VCaP (cell line): ENCODE measurements around the gene NRG2.

Experiments used
- H3K27ac ChIP-seq: fragments of 450-650 bp; 2 replicates; pipeline ENCODE4 v1.5.1; 2017
- TF ChIP-seq, protein P1 (sequence below): fragments of 450-650 bp; conservative IDR thresholded peaks from 2 replicates; pipeline ENCODE4 v1.5.1; 2017; ENCODE audit warnings: mild to moderate bottlenecking, moderate library complexity

The NRG2 gene

DNA sequence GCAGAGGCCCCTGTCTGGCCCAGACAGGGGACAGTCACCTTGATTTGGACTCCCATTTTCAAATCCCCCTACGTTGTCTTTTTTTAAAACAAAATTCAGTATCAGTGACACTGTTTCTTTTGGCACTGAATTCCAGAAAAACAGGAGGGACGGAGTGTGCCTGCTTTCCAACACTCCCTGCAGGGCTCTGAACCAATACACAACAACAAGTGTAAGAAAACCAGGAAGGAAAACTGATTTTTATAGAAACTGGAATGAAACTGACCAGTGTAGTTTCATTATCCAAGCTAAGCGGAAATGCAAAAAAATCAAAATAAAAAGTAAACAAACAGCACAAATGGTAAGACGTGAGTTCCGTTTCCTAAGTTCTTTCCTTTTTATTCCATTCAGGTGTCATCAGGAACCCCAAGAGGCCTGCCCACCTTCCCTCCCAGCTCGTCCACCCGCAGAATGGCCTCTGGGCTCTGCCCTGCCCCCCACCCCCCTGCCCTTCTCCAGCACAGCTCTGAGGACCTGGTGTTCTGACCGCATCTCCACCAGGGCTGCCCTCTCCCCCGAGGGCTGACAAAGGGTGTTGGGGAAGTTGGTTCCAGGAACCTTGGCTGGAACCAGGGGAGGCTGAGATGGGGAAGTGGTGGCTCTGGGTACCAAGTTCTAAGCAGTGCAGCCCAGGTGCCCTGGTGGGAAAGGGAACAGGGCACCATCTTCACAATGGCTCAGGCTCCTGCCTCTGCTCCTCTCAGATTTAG lies 173.9 kb downstream of the NRG2 start:
- peak overlapping the region; percentile 89 for H3K27ac ChIP-seq

DNA sequence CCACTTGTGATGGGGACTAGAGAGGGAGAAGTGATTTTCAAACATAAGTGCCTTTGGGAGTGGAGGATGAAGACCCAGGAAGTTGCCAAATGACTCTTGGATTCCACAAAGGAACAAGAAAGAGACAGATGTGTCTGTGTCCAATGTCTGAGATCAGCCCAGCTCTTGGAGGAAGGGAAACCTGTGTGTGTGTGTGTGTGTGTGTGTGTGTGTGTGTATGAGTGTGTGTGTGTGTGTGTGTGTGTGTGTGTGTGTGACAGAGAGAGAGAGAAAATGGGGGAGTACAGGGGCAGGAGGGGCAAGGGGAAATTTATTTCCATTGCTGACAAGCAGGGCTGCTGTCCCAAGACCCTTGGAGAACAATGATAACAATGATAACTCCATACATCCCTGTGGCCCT lies 175.5 kb downstream of the NRG2 start:
- H3K27ac ChIP-seq: no peak overlapping the region
- TF ChIP-seq, protein P1, sequence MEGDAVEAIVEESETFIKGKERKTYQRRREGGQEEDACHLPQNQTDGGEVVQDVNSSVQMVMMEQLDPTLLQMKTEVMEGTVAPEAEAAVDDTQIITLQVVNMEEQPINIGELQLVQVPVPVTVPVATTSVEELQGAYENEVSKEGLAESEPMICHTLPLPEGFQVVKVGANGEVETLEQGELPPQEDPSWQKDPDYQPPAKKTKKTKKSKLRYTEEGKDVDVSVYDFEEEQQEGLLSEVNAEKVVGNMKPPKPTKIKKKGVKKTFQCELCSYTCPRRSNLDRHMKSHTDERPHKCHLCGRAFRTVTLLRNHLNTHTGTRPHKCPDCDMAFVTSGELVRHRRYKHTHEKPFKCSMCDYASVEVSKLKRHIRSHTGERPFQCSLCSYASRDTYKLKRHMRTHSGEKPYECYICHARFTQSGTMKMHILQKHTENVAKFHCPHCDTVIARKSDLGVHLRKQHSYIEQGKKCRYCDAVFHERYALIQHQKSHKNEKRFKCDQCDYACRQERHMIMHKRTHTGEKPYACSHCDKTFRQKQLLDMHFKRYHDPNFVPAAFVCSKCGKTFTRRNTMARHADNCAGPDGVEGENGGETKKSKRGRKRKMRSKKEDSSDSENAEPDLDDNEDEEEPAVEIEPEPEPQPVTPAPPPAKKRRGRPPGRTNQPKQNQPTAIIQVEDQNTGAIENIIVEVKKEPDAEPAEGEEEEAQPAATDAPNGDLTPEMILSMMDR: no peak

More for the DNA sequence above, 173.9 kb downstream of the NRG2 start:
- TF ChIP-seq, protein P1: no peak

DNA sequence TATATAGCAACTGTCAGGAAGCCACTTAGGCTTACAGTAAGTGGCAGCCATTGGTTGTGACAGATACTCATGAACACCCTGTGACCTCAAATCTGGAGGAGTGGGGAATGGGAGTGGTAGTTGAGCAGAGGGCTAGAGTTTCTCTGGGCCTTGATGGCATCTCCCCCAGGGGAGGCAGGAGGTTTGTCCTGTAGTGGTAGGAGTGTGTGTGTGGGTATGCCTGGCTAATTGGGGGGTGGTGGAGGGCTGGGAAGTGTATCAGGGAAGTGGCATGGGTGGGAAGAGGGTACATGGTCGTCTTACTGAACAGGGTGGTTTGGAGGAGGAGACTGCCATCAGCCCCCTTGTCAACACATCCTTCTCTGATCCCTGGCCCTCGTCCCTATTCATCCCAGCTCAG lies 176.0 kb downstream of the NRG2 start:
- TF ChIP-seq, protein P1: no peak
- H3K27ac ChIP-seq: no peak overlapping the region

DNA sequence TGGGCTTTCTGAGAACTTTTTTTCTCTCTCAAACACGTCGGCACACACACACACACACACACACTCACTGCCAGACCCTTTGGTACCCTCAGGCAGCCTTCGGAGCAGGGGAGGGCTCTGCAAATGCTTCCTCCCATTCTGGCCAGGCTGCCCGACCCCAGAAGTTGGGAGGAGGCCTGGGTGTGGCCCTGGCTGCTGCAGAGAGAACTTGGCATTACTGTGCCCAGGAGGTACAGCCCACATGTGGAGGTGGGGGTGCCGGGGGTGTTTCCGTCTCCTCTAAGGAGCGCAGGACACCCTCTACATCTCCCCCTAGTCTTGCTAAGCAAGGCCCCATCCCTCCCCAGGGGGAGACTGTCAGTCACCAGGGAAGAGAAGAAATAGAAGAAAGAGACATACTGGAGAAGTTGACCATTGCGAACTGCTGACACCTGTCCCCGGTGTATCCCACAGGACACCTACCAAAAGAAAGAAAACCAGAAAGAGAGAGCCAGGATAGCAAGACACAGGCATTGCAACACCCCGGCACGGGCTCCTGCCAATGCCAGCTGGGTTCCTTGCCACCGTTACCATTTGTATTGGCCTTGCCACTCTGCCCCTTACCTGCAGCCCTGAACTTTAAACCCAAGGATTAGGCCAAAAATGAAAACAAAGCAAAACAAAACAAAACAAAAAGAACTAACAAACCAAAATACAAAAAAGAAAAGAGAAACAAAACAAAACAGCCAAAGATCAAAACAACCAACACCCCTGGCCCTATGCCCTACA lies 178.2 kb downstream of the NRG2 start:
- TF ChIP-seq, protein P1: no peak
- H3K27ac ChIP-seq: no peak overlapping the region

DNA sequence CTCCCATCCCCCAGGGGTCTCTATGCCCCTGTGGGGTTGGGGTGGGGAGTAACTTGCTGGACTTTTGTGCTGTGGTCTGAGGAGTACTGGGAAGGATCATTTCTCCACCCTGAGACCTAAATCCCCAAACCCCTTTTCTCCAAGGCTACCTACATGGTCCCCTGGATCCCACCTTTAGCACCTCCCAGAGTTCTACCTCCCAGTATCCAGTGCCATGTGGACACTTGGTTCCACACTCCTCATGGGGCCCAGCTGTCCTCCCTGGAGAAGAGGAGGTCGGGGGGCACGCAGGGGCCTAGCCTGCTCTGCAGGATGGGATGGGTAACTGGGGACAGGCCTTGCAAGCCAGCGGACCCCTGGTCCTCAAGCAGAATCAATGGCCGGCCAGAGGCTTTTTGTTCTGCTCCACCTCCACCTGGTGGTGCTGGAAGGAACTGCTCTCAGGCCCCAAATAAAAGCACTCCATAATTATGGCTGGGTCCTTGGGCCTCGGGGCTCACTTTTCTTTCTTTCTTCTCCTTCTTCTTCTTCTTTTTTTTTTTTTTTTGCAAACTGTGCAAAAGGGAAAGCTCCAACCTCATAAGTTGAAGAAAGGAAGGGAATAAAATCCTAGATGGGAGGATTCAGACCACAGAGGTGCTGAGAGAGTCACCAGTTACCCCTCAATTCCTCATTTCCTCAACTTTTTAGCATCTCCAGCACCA lies 179.1 kb downstream of the NRG2 start:
- TF ChIP-seq, protein P1: peak; percentile 82
- no peak overlapping the region for H3K27ac ChIP-seq

DNA sequence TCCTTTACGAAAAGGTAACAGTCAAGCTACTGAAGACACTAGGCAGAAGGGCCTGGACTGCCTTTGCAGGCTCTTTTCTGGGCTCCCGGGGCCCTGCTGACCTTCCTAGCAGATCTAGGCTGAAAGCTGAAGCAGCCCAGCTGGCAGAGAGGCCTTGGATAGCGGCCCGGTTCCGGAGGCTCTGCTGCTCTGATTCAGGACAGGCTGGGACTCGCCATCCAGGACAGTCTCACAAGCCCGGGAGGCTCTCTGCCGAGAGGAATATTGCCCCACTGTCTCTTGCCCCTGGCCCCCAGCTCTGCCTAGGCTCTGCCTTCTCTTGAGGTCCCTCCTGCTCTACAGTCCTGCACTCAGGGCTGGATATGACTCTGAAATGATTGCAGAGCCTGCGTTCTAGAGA lies 179.7 kb downstream of the NRG2 start:
- no peak overlapping the region for H3K27ac ChIP-seq
- TF ChIP-seq, protein P1: no peak

DNA sequence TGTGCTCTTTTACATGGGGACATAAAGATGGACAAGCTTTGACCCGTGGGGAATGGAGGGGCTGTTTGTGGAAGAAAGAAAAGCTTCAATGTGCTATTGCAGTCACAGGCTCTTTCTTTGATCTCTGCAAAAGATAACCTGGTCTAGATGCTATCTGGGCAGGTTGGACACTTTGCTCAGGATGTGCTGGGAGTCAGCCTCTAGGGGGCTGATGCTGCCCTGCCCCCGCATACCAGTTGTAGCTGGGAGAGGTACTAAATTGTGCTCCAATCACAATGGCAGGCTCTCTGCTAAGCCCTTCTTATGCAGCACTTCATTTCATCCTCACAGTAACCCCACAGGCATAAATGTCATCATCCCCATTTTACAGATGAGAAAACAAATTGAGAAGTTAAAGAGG lies 180.3 kb downstream of the NRG2 start:
- no peak overlapping the region for H3K27ac ChIP-seq
- TF ChIP-seq, protein P1: no peak; the same call in 1 of the 2 replicates
